ENCODE measurements around the gene CHTF18.
A peak's percentile ranks its signal among the peaks of the same experiment; 100 is the strongest.

CHTF18 gene

DNA sequence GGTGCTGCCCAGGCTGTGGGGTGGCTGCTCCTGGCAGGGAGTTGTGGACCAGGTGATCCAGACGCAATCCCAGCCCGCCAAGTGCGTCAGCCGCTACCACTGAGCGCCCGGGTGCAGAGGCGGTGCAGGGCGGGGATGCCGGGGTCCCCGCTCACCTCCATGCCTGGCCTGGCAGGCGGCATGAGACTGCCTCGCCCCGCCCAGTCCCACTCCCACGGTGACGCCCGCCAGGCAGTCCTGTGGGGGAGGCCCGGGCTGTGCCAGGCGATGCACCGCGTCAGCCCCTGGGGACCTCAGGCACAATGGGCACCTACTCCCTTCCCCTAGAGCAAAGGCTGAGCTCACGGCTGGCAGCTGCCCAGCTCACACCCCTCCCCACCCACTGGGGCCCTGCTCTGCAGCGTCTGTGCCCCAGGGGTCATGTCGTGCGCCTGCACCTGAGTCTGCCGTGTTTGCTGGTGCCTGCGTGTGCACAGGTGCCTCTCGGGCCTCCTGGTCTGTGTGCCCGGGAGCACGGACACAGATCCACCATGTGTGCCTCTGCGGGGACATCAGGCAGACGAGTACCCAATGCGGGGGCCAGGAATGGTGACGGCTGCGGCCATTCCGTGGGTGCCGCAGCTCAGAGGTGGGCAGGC, 5.5 kb upstream of the CHTF18 start:
- TF ChIP-seq, protein P1, sequence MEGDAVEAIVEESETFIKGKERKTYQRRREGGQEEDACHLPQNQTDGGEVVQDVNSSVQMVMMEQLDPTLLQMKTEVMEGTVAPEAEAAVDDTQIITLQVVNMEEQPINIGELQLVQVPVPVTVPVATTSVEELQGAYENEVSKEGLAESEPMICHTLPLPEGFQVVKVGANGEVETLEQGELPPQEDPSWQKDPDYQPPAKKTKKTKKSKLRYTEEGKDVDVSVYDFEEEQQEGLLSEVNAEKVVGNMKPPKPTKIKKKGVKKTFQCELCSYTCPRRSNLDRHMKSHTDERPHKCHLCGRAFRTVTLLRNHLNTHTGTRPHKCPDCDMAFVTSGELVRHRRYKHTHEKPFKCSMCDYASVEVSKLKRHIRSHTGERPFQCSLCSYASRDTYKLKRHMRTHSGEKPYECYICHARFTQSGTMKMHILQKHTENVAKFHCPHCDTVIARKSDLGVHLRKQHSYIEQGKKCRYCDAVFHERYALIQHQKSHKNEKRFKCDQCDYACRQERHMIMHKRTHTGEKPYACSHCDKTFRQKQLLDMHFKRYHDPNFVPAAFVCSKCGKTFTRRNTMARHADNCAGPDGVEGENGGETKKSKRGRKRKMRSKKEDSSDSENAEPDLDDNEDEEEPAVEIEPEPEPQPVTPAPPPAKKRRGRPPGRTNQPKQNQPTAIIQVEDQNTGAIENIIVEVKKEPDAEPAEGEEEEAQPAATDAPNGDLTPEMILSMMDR (IDR thresholded peaks at IDR 0.05; ENCODE audit: low read depth, low read length), result no peak
- no peak overlapping the region for H3K4me3 ChIP-seq (ENCODE audit: low read depth, low read length)

- TF ChIP-seq, protein P1 (IDR thresholded peaks at IDR 0.05; ENCODE audit: low read depth, low read length), result no peak
- H3K4me3 ChIP-seq (ENCODE audit: low read depth, low read length), result no peak overlapping the region
These were observed 4.8 kb upstream of the CHTF18 start for GRCh38 chr16:783404-784161.

- TF ChIP-seq, protein P1 (IDR thresholded peaks at IDR 0.05; ENCODE audit: low read depth, low read length), result no peak
- no peak overlapping the region for H3K4me3 ChIP-seq (ENCODE audit: low read depth, low read length)
These were observed 4.0 kb upstream of the CHTF18 start for GRCh38 chr16:784431-784830.

GRCh38 chr16:785563-786535, 2.6 kb upstream of the CHTF18 start:
- TF ChIP-seq, protein P1 (IDR thresholded peaks at IDR 0.05; ENCODE audit: low read depth, low read length), result peak; percentile 70
- no peak overlapping the region for H3K4me3 ChIP-seq (ENCODE audit: low read depth, low read length)

GRCh38 chr16:787321-787966, 976 bp upstream of the CHTF18 start:
- H3K4me3 ChIP-seq (ENCODE audit: low read depth, low read length), result peak overlapping the region; percentile 93
- TF ChIP-seq, protein P1 (IDR thresholded peaks at IDR 0.05; ENCODE audit: low read depth, low read length), result no peak

DNA sequence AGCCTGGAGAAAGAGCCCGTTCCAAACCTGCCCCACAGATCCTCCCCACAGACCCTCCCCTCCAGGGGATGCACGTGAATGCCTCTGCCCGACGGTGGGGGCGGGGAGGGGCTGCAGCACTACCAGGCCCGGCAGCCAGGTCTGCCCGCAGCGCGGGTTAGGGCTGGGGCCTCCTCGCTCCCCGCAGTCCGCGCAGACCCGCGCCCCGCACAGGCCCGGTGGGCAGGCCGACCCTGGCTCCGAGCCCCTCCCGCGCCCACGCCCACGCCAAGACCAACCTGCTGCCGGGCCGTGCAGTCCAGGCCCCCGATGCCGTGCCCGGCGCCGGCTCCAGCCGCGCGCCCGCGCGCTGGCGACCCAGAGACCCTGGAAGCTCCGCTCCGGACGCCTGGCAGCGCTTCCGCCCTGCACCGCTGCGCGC, 432 bp upstream of the CHTF18 start, which contains the start of gene RPUSD1:
TSS of gene RPUSD1 (minus strand) at position 404 of the 421 bp plus-strand sequence. CDS start 644 bp downstream, outside the sequence.
- TF ChIP-seq, protein P1 (IDR thresholded peaks at IDR 0.05; ENCODE audit: low read depth, low read length), result no peak
- peak within 1 kb of the TSS; percentile 93 for H3K4me3 ChIP-seq (ENCODE audit: low read depth, low read length)

Data from WI38 (cell line).